Vagina (tissue), 2 donors: ENCODE measurements around the gene SLC22A2.

ENCODE experiments used
- POLR2A ChIP-seq, 2 donors: fragments of 450-650 bp; IDR thresholded peaks; one replicate each; pipeline ENCODE4 v1.6.1; 2017; ENCODE audit warnings: antibody characterized with exemption in 2 of 2, mild to moderate bottlenecking in 2 of 2, moderate library complexity in 2 of 2
- POLR2AphosphoS5 ChIP-seq, 2 donors: sonication (generic); formaldehyde crosslinking; IDR thresholded peaks; one replicate each; pipeline ENCODE4 v1.9.0; 2017; ENCODE audit warnings: antibody characterized with exemption in 2 of 2, mild to moderate bottlenecking in 2 of 2, low read depth in 1 of 2; ENCODE audit not compliant: insufficient read depth in 1 of 2
- TF ChIP-seq, protein P1 (sequence below), 3 experiments: fragments of 450-650 bp in 2 of 3; fragments of 200-600 bp in 1 of 3; sonication (generic) in 1 of 3; IDR thresholded peaks; one replicate each; pipeline ENCODE4 v1.5.1; 2017 to 2019; ENCODE audit warnings: antibody characterized with exemption in 3 of 3, mild to moderate bottlenecking in 2 of 3, moderate library complexity in 2 of 3

GRCh38 chr6:160221918-160222317 lies 36.7 kb downstream of the SLC22A2 start:
- TF ChIP-seq, protein P1, sequence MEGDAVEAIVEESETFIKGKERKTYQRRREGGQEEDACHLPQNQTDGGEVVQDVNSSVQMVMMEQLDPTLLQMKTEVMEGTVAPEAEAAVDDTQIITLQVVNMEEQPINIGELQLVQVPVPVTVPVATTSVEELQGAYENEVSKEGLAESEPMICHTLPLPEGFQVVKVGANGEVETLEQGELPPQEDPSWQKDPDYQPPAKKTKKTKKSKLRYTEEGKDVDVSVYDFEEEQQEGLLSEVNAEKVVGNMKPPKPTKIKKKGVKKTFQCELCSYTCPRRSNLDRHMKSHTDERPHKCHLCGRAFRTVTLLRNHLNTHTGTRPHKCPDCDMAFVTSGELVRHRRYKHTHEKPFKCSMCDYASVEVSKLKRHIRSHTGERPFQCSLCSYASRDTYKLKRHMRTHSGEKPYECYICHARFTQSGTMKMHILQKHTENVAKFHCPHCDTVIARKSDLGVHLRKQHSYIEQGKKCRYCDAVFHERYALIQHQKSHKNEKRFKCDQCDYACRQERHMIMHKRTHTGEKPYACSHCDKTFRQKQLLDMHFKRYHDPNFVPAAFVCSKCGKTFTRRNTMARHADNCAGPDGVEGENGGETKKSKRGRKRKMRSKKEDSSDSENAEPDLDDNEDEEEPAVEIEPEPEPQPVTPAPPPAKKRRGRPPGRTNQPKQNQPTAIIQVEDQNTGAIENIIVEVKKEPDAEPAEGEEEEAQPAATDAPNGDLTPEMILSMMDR (IDR thresholded peaks at IDR 0.05): no peak
- TF ChIP-seq POLR2A (IDR thresholded peaks at IDR 0.05) (no peak), POLR2AphosphoS5 (IDR thresholded peaks at IDR 0.05; ENCODE audit: insufficient read depth in 1 of 2, low read depth in 1 of 2) (no peak)
